ENCODE measurements around the gene ISYNA1. TPM values are rescaled to one million over a fixed set of nuclear protein-coding genes. Genes with fewer than 3 reads are reported as not detected.

The ISYNA1 gene
- total and polyA plus RNA-seq, 2 of the 13 experiments (the other 11 are each of a cell fraction or from before 2014, with no cell fraction given), result 29.6 to 48.5 TPM

DNA sequence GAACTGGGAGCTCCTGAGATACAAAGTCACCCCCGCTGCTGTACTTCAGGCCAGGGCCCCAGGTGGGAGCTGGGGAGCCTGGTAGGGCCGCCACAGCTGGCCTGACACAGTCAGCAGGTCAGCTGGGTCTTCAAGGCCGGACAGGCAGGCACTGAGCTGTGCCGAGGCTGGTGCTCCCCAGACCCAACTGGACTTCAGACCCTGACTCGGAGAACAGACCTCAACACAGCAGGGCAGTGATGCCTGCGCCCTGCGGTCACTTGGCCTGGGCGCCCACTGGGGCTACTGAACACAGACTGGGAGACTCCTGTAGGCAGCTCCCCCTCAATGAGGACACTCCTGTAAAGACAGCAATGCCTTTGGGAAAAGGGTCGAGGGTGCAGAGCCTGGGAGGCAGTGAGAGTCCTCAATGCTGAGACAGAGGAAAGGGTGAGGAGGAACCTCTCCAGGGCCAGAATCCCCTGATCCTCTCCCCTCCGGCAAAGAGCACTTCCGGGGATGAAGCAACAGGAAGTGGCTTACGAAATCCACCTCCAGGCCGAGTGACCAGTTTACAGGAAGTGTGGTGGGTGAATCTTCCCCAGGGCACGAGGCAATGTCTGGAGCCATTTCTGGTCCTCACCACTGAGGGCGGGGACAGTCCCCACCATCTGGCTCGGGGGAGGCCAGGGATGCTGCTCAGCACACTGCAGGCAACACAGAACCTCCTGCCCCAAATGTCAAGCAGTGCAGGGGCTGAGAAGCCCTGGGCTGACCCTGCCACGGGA lies 40.8 kb upstream of the ISYNA1 start (continued):
- TF ChIP-seq, protein P1, sequence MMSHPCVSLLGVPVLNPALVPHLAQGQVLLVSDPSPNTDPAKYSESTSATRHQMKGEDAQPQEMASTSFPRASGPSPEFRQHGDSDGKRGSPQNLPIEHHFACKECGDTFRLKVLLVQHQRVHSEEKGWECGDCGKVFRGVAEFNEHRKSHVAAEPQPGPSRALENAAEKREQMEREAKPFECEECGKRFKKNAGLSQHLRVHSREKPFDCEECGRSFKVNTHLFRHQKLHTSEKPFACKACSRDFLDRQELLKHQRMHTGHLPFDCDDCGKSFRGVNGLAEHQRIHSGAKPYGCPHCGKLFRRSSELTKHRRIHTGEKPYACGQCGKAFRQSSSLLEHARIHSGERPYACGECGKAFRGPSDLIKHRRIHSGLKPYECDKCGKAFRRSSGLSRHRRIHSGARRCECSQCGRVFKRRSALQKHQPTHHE (CRISPR knock-in tag; IDR thresholded peaks at IDR 0.05; ENCODE audit: borderline replicate concordance), result peak; percentile 69; the same call in 1 of the 2 replicates
- TF ChIP-seq BCL6 (CRISPR knock-in tag; IDR thresholded peaks at IDR 0.05), result peak; percentile 76
- peak; percentile 89; the same call in 1 of the 2 replicates for TF ChIP-seq ZNF264 (CRISPR knock-in tag; IDR thresholded peaks at IDR 0.05)
- TF ChIP-seq, protein P2, sequence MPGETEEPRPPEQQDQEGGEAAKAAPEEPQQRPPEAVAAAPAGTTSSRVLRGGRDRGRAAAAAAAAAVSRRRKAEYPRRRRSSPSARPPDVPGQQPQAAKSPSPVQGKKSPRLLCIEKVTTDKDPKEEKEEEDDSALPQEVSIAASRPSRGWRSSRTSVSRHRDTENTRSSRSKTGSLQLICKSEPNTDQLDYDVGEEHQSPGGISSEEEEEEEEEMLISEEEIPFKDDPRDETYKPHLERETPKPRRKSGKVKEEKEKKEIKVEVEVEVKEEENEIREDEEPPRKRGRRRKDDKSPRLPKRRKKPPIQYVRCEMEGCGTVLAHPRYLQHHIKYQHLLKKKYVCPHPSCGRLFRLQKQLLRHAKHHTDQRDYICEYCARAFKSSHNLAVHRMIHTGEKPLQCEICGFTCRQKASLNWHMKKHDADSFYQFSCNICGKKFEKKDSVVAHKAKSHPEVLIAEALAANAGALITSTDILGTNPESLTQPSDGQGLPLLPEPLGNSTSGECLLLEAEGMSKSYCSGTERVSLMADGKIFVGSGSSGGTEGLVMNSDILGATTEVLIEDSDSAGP (CRISPR knock-in tag; IDR thresholded peaks at IDR 0.05; ENCODE audit: borderline replicate concordance), result peak; percentile 58; the same call in 1 of the 2 replicates
- peak; percentile 71; the same call in 1 of the 2 replicates for TF ChIP-seq ZFP82 (CRISPR knock-in tag; IDR thresholded peaks at IDR 0.05; ENCODE audit: borderline replicate concordance)
- no peak for TF ChIP-seq ZNF234 (CRISPR knock-in tag; conservative IDR thresholded peaks at IDR 0.05)
- TF ChIP-seq NR2F6 (IDR thresholded peaks at IDR 0.05), result peak; percentile 42; the same call in 1 of the 2 replicates
- peak; percentile 77 for TF ChIP-seq NR2F6 (CRISPR knock-in tag; IDR thresholded peaks at IDR 0.05)
- TF ChIP-seq NR2C2 (CRISPR knock-in tag; IDR thresholded peaks at IDR 0.05; ENCODE audit: borderline replicate concordance), result peak; percentile 88
- 0 out of 2 replicates have a peak, but pooled peaks have one; percentile 32 for TF ChIP-seq ZBTB42 (CRISPR knock-in tag; IDR thresholded peaks at IDR 0.05)
- peak; percentile 69; the same call in 1 of the 2 replicates for TF ChIP-seq ZBTB49 (CRISPR knock-in tag; IDR thresholded peaks at IDR 0.05; ENCODE audit: borderline replicate concordance)
- TF ChIP-seq ERF (CRISPR knock-in tag; IDR thresholded peaks at IDR 0.05), result peak; percentile 98
- peak; percentile 79; the same call in 1 of the 2 replicates for TF ChIP-seq ZNF292 (CRISPR knock-in tag; IDR thresholded peaks at IDR 0.05; ENCODE audit: borderline replicate concordance, low read depth)
- TF ChIP-seq ZNF414 (CRISPR knock-in tag; IDR thresholded peaks at IDR 0.05), result peak; percentile 95
- TF ChIP-seq NFKB2 (CRISPR knock-in tag; IDR thresholded peaks at IDR 0.05; ENCODE audit: borderline replicate concordance), result no peak; the same call in 1 of the 2 replicates
- peak; percentile 73; the same call in 1 of the 2 replicates for TF ChIP-seq HIVEP1 (CRISPR knock-in tag; IDR thresholded peaks at IDR 0.05)
- no peak for TF ChIP-seq ATF7 (IDR thresholded peaks at IDR 0.05)
- 0 out of 2 replicates have a peak, but pooled peaks have one; percentile 36 for TF ChIP-seq ATF7 (CRISPR knock-in tag; IDR thresholded peaks at IDR 0.05)
- TF ChIP-seq HNRNPLL (IDR thresholded peaks at IDR 0.05; ENCODE audit: low read depth, low read length, poor library complexity, severe bottlenecking), result no peak
- TF ChIP-seq MTA1 (CRISPR knock-in tag; IDR thresholded peaks at IDR 0.05; ENCODE audit: borderline replicate concordance), result peak; percentile 55; the same call in 1 of the 2 replicates
- TF ChIP-seq, protein P3, sequence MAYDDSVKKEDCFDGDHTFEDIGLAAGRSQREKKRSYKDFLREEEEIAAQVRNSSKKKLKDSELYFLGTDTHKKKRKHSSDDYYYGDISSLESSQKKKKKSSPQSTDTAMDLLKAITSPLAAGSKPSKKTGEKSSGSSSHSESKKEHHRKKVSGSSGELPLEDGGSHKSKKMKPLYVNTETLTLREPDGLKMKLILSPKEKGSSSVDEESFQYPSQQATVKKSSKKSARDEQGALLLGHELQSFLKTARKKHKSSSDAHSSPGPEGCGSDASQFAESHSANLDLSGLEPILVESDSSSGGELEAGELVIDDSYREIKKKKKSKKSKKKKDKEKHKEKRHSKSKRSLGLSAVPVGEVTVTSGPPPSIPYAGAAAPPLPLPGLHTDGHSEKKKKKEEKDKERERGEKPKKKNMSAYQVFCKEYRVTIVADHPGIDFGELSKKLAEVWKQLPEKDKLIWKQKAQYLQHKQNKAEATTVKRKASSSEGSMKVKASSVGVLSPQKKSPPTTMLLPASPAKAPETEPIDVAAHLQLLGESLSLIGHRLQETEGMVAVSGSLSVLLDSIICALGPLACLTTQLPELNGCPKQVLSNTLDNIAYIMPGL (CRISPR knock-in tag; IDR thresholded peaks at IDR 0.05; ENCODE audit: borderline replicate concordance in 1 of 2, low read depth in 1 of 2), result peak in 1 of 2 experiments; percentile 59; a peak in 2 of 4 replicates
